ENCODE data around the gene ASIC1. TPM values are rescaled to one million over a fixed set of nuclear protein-coding genes. Genes with fewer than 3 reads are reported as not detected.

ASIC1 gene
- total RNA-seq, 2 experiments from 2014 or later, result 10.8 TPM

- no peak overlapping the region for H3K4me3 Mint-ChIP-seq
- no peaks in the 10 kb centered on the region for H3K9me3 Mint-ChIP-seq
- no peaks in the 10 kb centered on the region for H3K36me3 Mint-ChIP-seq
- no peak for DNase-seq
- H3K4me1 Mint-ChIP-seq, result peaks cover 4% of the 10 kb centered on the region
- H3K27ac Mint-ChIP-seq, result no peak overlapping the region
- peaks cover 48% of the 10 kb centered on the region for H3K27me3 Mint-ChIP-seq
Observed at GRCh38 chr12:50050410-50051098, 6.8 kb upstream of the ASIC1 start.

GRCh38 chr12:50051101-50051806 lies 6.1 kb upstream of the ASIC1 start:
- no peak overlapping the region for H3K27ac Mint-ChIP-seq
- no peaks in the 10 kb centered on the region for H3K9me3 Mint-ChIP-seq
- H3K27me3 Mint-ChIP-seq, result peaks cover 51% of the 10 kb centered on the region
- no peak overlapping the region for H3K4me3 Mint-ChIP-seq
- H3K4me1 Mint-ChIP-seq, result peaks cover 11% of the 10 kb centered on the region
- no peaks in the 10 kb centered on the region for H3K36me3 Mint-ChIP-seq
- no peak for DNase-seq

- H3K4me1 Mint-ChIP-seq, result peaks cover 20% of the 10 kb centered on the region
- no peaks in the 10 kb centered on the region for H3K9me3 Mint-ChIP-seq
- no peaks in the 10 kb centered on the region for H3K36me3 Mint-ChIP-seq
- no peak overlapping the region for H3K4me3 Mint-ChIP-seq
- DNase-seq, result no peak
- peaks cover 52% of the 10 kb centered on the region for H3K27me3 Mint-ChIP-seq
- H3K27ac Mint-ChIP-seq, result no peak overlapping the region
Observed at GRCh38 chr12:50052544-50052943, 4.9 kb upstream of the ASIC1 start.

- Mint-ChIP-seq H3K9me3 (no peaks in the 10 kb centered on the region), H3K4me1 (peaks cover 20% of the 10 kb centered on the region), H3K27me3 (peaks cover 51% of the 10 kb centered on the region), H3K4me3 (no peak overlapping the region), H3K27ac (no peak overlapping the region), H3K36me3 (no peaks in the 10 kb centered on the region)
- DNase-seq, result no peak
Observed at GRCh38 chr12:50052964-50053363, 4.4 kb upstream of the ASIC1 start.

- H3K27me3 Mint-ChIP-seq, result peaks cover 49% of the 10 kb centered on the region
- no peaks in the 10 kb centered on the region for H3K9me3 Mint-ChIP-seq
- no peak overlapping the region for H3K27ac Mint-ChIP-seq
- H3K4me3 Mint-ChIP-seq, result no peak overlapping the region
- no peak for DNase-seq
- no peaks in the 10 kb centered on the region for H3K36me3 Mint-ChIP-seq
- peaks cover 23% of the 10 kb centered on the region for H3K4me1 Mint-ChIP-seq
Observed at GRCh38 chr12:50053583-50053982, 3.8 kb upstream of the ASIC1 start.

- H3K36me3 Mint-ChIP-seq, result peaks cover under 1% of the 10 kb centered on the region
- H3K27ac Mint-ChIP-seq, result peak overlapping the region; percentile 44
- peak overlapping the region; percentile 14 for H3K4me3 Mint-ChIP-seq
- peaks cover 29% of the 10 kb centered on the region for H3K27me3 Mint-ChIP-seq
- DNase-seq, result peak; percentile 57
- peaks cover 44% of the 10 kb centered on the region for H3K4me1 Mint-ChIP-seq
- no peaks in the 10 kb centered on the region for H3K9me3 Mint-ChIP-seq
Observed at GRCh38 chr12:50055831-50056638, 1.4 kb upstream of the ASIC1 start.

- Mint-ChIP-seq H3K9me3 (no peaks in the 10 kb centered on the region), H3K4me1 (peaks cover 45% of the 10 kb centered on the region), H3K36me3 (peaks cover 5% of the 10 kb centered on the region), H3K27me3 (peaks cover 23% of the 10 kb centered on the region), H3K4me3 (peak overlapping the region; percentile 83), H3K27ac (peak overlapping the region; percentile 62)
- DNase-seq, result no peak
Observed at GRCh38 chr12:50056639-50056976, 788 bp upstream of the ASIC1 start.

GRCh38 chr12:50057896-50058670 lies 687 bp downstream of the ASIC1 start:
- H3K36me3 Mint-ChIP-seq, result peaks cover 5% of the 10 kb centered on the region
- no peaks in the 10 kb centered on the region for H3K9me3 Mint-ChIP-seq
- peaks cover 45% of the 10 kb centered on the region for H3K4me1 Mint-ChIP-seq
- H3K27me3 Mint-ChIP-seq, result peaks cover 11% of the 10 kb centered on the region
- peak overlapping the region; percentile 68 for H3K27ac Mint-ChIP-seq
- DNase-seq, result peak; percentile 38
- peak overlapping the region; percentile 82 for H3K4me3 Mint-ChIP-seq

GRCh38 chr12:50058743-50059312 lies 1.4 kb downstream of the ASIC1 start:
- H3K27ac Mint-ChIP-seq, result peak overlapping the region; percentile 87
- H3K36me3 Mint-ChIP-seq, result peaks cover 5% of the 10 kb centered on the region
- DNase-seq, result peak; percentile 51
- H3K9me3 Mint-ChIP-seq, result no peaks in the 10 kb centered on the region
- peaks cover 11% of the 10 kb centered on the region for H3K27me3 Mint-ChIP-seq
- H3K4me3 Mint-ChIP-seq, result peak overlapping the region; percentile 82
- H3K4me1 Mint-ChIP-seq, result peaks cover 45% of the 10 kb centered on the region

- peak overlapping the region; percentile 87 for H3K27ac Mint-ChIP-seq
- H3K36me3 Mint-ChIP-seq, result peaks cover 5% of the 10 kb centered on the region
- peaks cover 11% of the 10 kb centered on the region for H3K27me3 Mint-ChIP-seq
- peak overlapping the region; percentile 82 for H3K4me3 Mint-ChIP-seq
- DNase-seq, result peak; percentile 83
- H3K4me1 Mint-ChIP-seq, result peaks cover 45% of the 10 kb centered on the region
- no peaks in the 10 kb centered on the region for H3K9me3 Mint-ChIP-seq
Observed at GRCh38 chr12:50059440-50060119, 2.2 kb downstream of the ASIC1 start.

- no peak for DNase-seq
- Mint-ChIP-seq H3K27ac (peak overlapping the region; percentile 87), H3K4me1 (peaks cover 45% of the 10 kb centered on the region), H3K27me3 (peaks cover 11% of the 10 kb centered on the region), H3K9me3 (no peaks in the 10 kb centered on the region), H3K4me3 (peak overlapping the region; percentile 82), H3K36me3 (peaks cover 5% of the 10 kb centered on the region)
Observed at GRCh38 chr12:50060120-50060468, 2.7 kb downstream of the ASIC1 start.

- no peak for DNase-seq
- H3K4me1 Mint-ChIP-seq, result peaks cover 38% of the 10 kb centered on the region
- peaks cover 5% of the 10 kb centered on the region for H3K36me3 Mint-ChIP-seq
- H3K27ac Mint-ChIP-seq, result no peak overlapping the region
- H3K4me3 Mint-ChIP-seq, result no peak overlapping the region
- no peaks in the 10 kb centered on the region for H3K9me3 Mint-ChIP-seq
- H3K27me3 Mint-ChIP-seq, result peaks cover 9% of the 10 kb centered on the region
Observed at GRCh38 chr12:50061171-50061570, 3.8 kb downstream of the ASIC1 start.

- Mint-ChIP-seq H3K4me3 (no peak overlapping the region), H3K9me3 (no peaks in the 10 kb centered on the region), H3K27me3 (peaks cover under 1% of the 10 kb centered on the region), H3K4me1 (peaks cover 28% of the 10 kb centered on the region), H3K36me3 (peaks cover 5% of the 10 kb centered on the region), H3K27ac (no peak overlapping the region)
- no peak for DNase-seq
Observed at GRCh38 chr12:50061946-50062686, 4.7 kb downstream of the ASIC1 start.
